ENCODE measurements around the gene RHOT2. TPM values are rescaled to one million over a fixed set of nuclear protein-coding genes. Genes with fewer than 3 reads are reported as not detected.

Gene RHOT2
- total RNA-seq, 1 donor from 2014 or later: 73.8 TPM

- no peak for TF ChIP-seq CTCF (conservative IDR thresholded peaks at IDR 0.05; ENCODE audit: low read depth, low read length)
- DNase-seq (ENCODE audit: low read depth): no peak
- H3K4me3 ChIP-seq (ENCODE audit: low read depth, low read length): no peak overlapping the region
Measured at GRCh38 chr16:638034-638543, 29.8 kb upstream of the RHOT2 start.

GRCh38 chr16:638836-639235 is 29.1 kb upstream of the RHOT2 start:
- no peak for DNase-seq (ENCODE audit: low read depth)
- H3K4me3 ChIP-seq (ENCODE audit: low read depth, low read length): no peak overlapping the region
- no peak for TF ChIP-seq CTCF (conservative IDR thresholded peaks at IDR 0.05; ENCODE audit: low read depth, low read length)

GRCh38 chr16:640614-641013 is 27.3 kb upstream of the RHOT2 start:
- H3K4me3 ChIP-seq (ENCODE audit: low read depth, low read length): peak overlapping the region; percentile 81
- TF ChIP-seq CTCF (conservative IDR thresholded peaks at IDR 0.05; ENCODE audit: low read depth, low read length): no peak
- no peak for DNase-seq (ENCODE audit: low read depth)

GRCh38 chr16:641326-642188 is 26.4 kb upstream of the RHOT2 start, which contains the start of gene MCRIP2:
Gene MCRIP2 (plus strand): TSS chr16:641828. CDS start chr16:641992, 164 bp downstream.
- no peak for TF ChIP-seq CTCF (conservative IDR thresholded peaks at IDR 0.05; ENCODE audit: low read depth, low read length)
- H3K4me3 ChIP-seq (ENCODE audit: low read depth, low read length): peak within 1 kb of the TSS; percentile 81
- DNase-seq (ENCODE audit: low read depth): no peak

GRCh38 chr16:642189-643049 is 25.5 kb upstream of the RHOT2 start:
- no peak for DNase-seq (ENCODE audit: low read depth)
- TF ChIP-seq CTCF (conservative IDR thresholded peaks at IDR 0.05; ENCODE audit: low read depth, low read length): no peak
- peak overlapping the region; percentile 81 for H3K4me3 ChIP-seq (ENCODE audit: low read depth, low read length)

- no peak for TF ChIP-seq CTCF (conservative IDR thresholded peaks at IDR 0.05; ENCODE audit: low read depth, low read length)
- peak overlapping the region; percentile 81 for H3K4me3 ChIP-seq (ENCODE audit: low read depth, low read length)
Measured at GRCh38 chr16:643050-643368, 24.9 kb upstream of the RHOT2 start.

More at GRCh38 chr16:643050-643368, 24.9 kb upstream of the RHOT2 start:
- no peak for DNase-seq (ENCODE audit: low read depth)

All from epithelial cell of proximal tubule (primary cell).